Right lobe of liver (tissue), 4 donors: ENCODE results near the gene MRPL24.
A peak's percentile ranks its signal among the peaks of the same experiment; 100 is the strongest.

Experiments
- CTCF ChIP-seq, 4 donors: fragments of 200-600 bp in 3 of 4; fragments of 450-650 bp in 1 of 4; IDR thresholded peaks; one replicate each; pipeline versions ENCODE4 v1.5.1 to v1.8.0; 2016 to 2022; ENCODE audit warnings: antibody characterized with exemption in 4 of 4, mild to moderate bottlenecking in 2 of 4
- POLR2A ChIP-seq: fragments of 450-650 bp; IDR thresholded peaks from one replicate; pipeline ENCODE4 v1.6.1; 2017; ENCODE audit warnings: antibody characterized with exemption, mild to moderate bottlenecking
- donor health status: DM: no; HTN: no; CAD: no.
- donor health status: DM: no; HTN: no; CAD: no.
- donor health status: DM: no; HTN: yes; CAD: no.

- TF ChIP-seq CTCF (IDR thresholded peaks at IDR 0.05): no peak
- TF ChIP-seq POLR2A: peak; percentile 61
Observed at GRCh38 chr1:156751451-156751756, 10.5 kb upstream of the MRPL24 start, which contains the start of gene HDGF.
